Vagina (tissue), 2 donors: ENCODE results near the gene HASPIN.

Experiments
- CTCF ChIP-seq, 3 experiments: fragments of 450-650 bp in 2 of 3; fragments of 200-600 bp in 1 of 3; sonication (generic) in 1 of 3; IDR thresholded peaks; one replicate each; pipeline ENCODE4 v1.5.1; 2017 to 2019; ENCODE audit warnings: antibody characterized with exemption in 3 of 3, mild to moderate bottlenecking in 2 of 3, moderate library complexity in 2 of 3
- POLR2A ChIP-seq, 2 donors: fragments of 450-650 bp; IDR thresholded peaks; one replicate each; pipeline ENCODE4 v1.6.1; 2017; ENCODE audit warnings: antibody characterized with exemption in 2 of 2, mild to moderate bottlenecking in 2 of 2, moderate library complexity in 2 of 2
- POLR2AphosphoS5 ChIP-seq, 2 donors: sonication (generic); formaldehyde crosslinking; IDR thresholded peaks; one replicate each; pipeline ENCODE4 v1.9.0; 2017; ENCODE audit warnings: antibody characterized with exemption in 2 of 2, mild to moderate bottlenecking in 2 of 2, low read depth in 1 of 2; ENCODE audit not compliant: insufficient read depth in 1 of 2

- TF ChIP-seq CTCF (IDR thresholded peaks at IDR 0.05), result no peak
- TF ChIP-seq POLR2A (IDR thresholded peaks at IDR 0.05), result no peak
- no peak for TF ChIP-seq POLR2AphosphoS5 (IDR thresholded peaks at IDR 0.05; ENCODE audit: insufficient read depth in 1 of 2, low read depth in 1 of 2)
These were observed 44.7 kb upstream of the HASPIN start for GRCh38 chr17:3678821-3679530.
